CD8-positive, alpha-beta memory T cell (primary cell): Measurements from ENCODE around the gene TEPSIN. TPM values are rescaled to one million over a fixed set of nuclear protein-coding genes. Genes with fewer than 3 reads are reported as not detected.

ENCODE experiments used
- CTCF ChIA-PET: fragments of 350-600 bp; sonication (Branson Sonifier 250); formaldehyde crosslinking; loops from one replicate; lab custom pipeline; 2021; ENCODE audit warnings: antibody characterized with exemption; lab: Charles Lee
- POLR2A ChIA-PET: fragments of 350-600 bp; sonication (Branson Sonifier 250); formaldehyde crosslinking; loops from one replicate; lab custom pipeline; 2021; ENCODE audit warnings: antibody characterized with exemption; lab: Charles Lee
- DNase-seq, 5 donors: peaks; one replicate each; pipeline versions ENCODE4 v3.0.0 to v3.0.0-alpha.2; 2020 to 2022; ENCODE audit warnings: mixed read lengths in 1 of 5
- H3K27ac ChIP-seq: one replicate; pipeline ENCODE4 v1.7.0; 2013; ENCODE audit warnings: low read depth, mild to moderate bottlenecking, low read length, moderate library complexity
- H3K27me3 ChIP-seq: 2 replicates; pipeline ENCODE4 v1.7.0; 2013; ENCODE audit warnings: low read length, mild to moderate bottlenecking; ENCODE audit not compliant: insufficient read depth, poor library complexity, severe bottlenecking
- H3K36me3 ChIP-seq: 2 replicates; pipeline ENCODE4 v1.7.0; 2013; ENCODE audit warnings: mild to moderate bottlenecking, low read length, moderate library complexity; ENCODE audit not compliant: insufficient read depth
- H3K4me1 ChIP-seq: 2 replicates; pipeline ENCODE4 v1.7.0; 2013; ENCODE audit warnings: mild to moderate bottlenecking, low read length, moderate library complexity; ENCODE audit not compliant: insufficient read depth
- H3K4me3 ChIP-seq: 2 replicates; pipeline ENCODE4 v1.7.0; 2013; ENCODE audit warnings: mild to moderate bottlenecking, low read length
- H3K9me3 ChIP-seq: 2 replicates; pipeline ENCODE4 v1.7.0; 2013; ENCODE audit warnings: mild to moderate bottlenecking, low read length
- H3K27ac Mint-ChIP-seq, 8 donors: one replicate each; pipeline ENCODE4 v1.8.0; 2020 to 2021; ENCODE audit warnings: mixed read lengths in 8 of 8, mild to moderate bottlenecking in 6 of 8, inconsistent platforms in 3 of 8, moderate library complexity in 3 of 8
- H3K27me3 Mint-ChIP-seq, 2 donors: one replicate each; pipeline ENCODE4 v1.8.0; 2020 to 2021; ENCODE audit warnings: mixed read lengths in 2 of 2, mild to moderate bottlenecking in 1 of 2, moderate library complexity in 1 of 2
- H3K36me3 Mint-ChIP-seq, 3 donors: one replicate each; pipeline ENCODE4 v1.8.0; 2020 to 2021; ENCODE audit warnings: mixed read lengths in 3 of 3, inconsistent platforms in 1 of 3, mild to moderate bottlenecking in 1 of 3
- H3K4me1 Mint-ChIP-seq, 3 donors: one replicate each; pipeline ENCODE4 v1.8.0; 2020 to 2021; ENCODE audit warnings: mixed read lengths in 3 of 3, inconsistent platforms in 1 of 3, mild to moderate bottlenecking in 1 of 3
- H3K4me3 Mint-ChIP-seq, 7 donors: one replicate each; pipeline ENCODE4 v1.8.0; 2020 to 2021; ENCODE audit warnings: mixed read lengths in 7 of 7, mild to moderate bottlenecking in 6 of 7, moderate library complexity in 4 of 7, inconsistent platforms in 2 of 7
- H3K9me3 Mint-ChIP-seq, 5 donors: one replicate each; pipeline ENCODE4 v1.8.0; 2020 to 2022; ENCODE audit warnings: mixed read lengths in 5 of 5, mild to moderate bottlenecking in 3 of 5, moderate library complexity in 2 of 5, inconsistent platforms in 1 of 5
- polyA plus RNA-seq: library from polyadenylated mRNA; unstranded; fragments of 300-500 nt; fragmentation: Illumina TruSeq; gene quantifications from one replicate; pipeline ENCODE4 v1.2.3, GENCODE V29; 2021
- total RNA-seq, 2 experiments: library from RNA; stranded (reverse); gene quantifications; one replicate each; pipeline ENCODE4 v1.2.3, GENCODE V29; 2021

TEPSIN gene
- total and polyA plus RNA-seq, 3 experiments from 2014 or later = 6.2 to 44.2 (median 41.2) TPM

DNA sequence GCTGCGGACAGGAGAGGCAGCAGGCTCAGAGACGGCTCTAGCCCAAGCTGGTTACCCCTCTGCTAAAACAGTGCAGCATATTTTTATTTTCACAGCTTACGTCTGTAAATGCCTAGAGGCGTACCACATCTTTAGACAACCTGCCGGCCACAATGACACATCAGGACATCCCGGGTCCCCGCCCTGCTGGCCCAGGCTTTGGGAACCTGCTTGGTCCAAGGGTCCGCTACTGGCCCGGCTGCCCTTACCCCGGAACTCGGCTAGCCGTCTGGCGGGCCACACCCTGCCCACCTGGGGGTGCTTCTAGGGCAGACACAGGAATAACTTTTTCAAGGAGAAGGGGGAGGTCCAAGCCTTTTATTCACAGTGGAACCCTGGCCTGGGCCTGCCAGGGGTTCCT lies 20.4 kb downstream of the TEPSIN start:
- H3K27ac ChIP-seq = no peak overlapping the region
- H3K4me1 ChIP-seq = peaks cover 14% of the 10 kb centered on the region
- H3K36me3 Mint-ChIP-seq = peaks cover 0 to 10% (median 0%) of the 10 kb centered on the region in 3 donors
- H3K27me3 Mint-ChIP-seq = no peaks in the 10 kb centered on the region
- H3K9me3 Mint-ChIP-seq = no peaks in the 10 kb centered on the region
- ChIA-PET CTCF (no interaction called here), POLR2A (no interaction called here)
- H3K4me3 ChIP-seq = no peak overlapping the region
- H3K36me3 ChIP-seq = no peaks in the 10 kb centered on the region
- H3K27ac Mint-ChIP-seq = no peak overlapping the region
- no peaks in the 10 kb centered on the region for H3K27me3 ChIP-seq
- H3K4me1 Mint-ChIP-seq = peaks cover 6 to 16% (median 7%) of the 10 kb centered on the region in 3 donors
- no peak overlapping the region for H3K4me3 Mint-ChIP-seq
- DNase-seq = no peak
- H3K9me3 ChIP-seq = no peaks in the 10 kb centered on the region

DNA sequence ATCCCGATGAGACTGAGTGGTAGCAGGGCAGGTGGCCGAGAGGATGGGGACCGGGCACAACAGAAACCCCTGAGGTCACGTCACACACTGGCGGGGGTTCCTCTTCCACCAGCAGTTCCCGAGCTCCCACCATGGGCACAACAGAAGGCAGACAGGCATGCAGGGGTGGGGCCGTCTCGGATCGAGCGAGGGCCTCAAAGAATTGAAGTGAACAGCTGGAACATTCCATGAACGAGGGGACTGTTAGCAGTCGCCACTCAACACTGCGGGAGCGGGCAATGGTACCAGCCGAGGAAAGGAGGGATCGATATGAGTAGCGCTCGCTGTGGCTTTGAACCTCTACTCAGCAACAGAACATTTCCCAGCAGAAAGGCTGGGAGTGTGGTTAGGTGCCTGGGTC lies 21.4 kb downstream of the TEPSIN start:
- peaks cover 11% of the 10 kb centered on the region for H3K4me1 ChIP-seq
- Mint-ChIP-seq H3K9me3 (no peaks in the 10 kb centered on the region), H3K27ac (no peak overlapping the region), H3K4me3 (no peak overlapping the region), H3K36me3 (peaks cover 0 to 10% (median 0%) of the 10 kb centered on the region in 3 donors), H3K4me1 (peaks cover 3 to 11% (median 5%) of the 10 kb centered on the region in 3 donors), H3K27me3 (no peaks in the 10 kb centered on the region)
- no peaks in the 10 kb centered on the region for H3K27me3 ChIP-seq
- ChIA-PET POLR2A (no interaction called here), CTCF (no interaction called here)
- no peaks in the 10 kb centered on the region for H3K36me3 ChIP-seq
- no peaks in the 10 kb centered on the region for H3K9me3 ChIP-seq
- no peak overlapping the region for H3K4me3 ChIP-seq
- no peak for DNase-seq
- no peak overlapping the region for H3K27ac ChIP-seq

DNA sequence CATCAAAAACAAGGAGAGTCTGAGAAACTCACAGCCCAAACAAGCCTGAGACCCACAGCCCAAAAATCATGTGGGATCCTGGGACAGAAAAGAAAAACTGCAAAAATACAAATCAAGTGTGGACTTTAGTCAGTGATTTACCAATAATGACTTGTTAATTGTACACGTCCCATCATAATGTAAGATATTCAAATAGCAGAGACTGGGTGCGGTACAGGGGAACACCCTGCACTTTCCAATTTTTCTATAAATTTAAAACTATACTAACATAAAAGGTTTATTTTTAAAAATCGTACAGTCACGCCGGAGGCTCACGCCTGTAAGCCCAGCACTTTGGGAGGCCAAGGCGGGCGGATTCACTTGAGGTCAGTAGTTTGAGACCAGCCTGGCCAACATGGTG lies 24.9 kb downstream of the TEPSIN start:
- ChIA-PET CTCF (no interaction called here), POLR2A (no interaction called here)
- DNase-seq = no peak
- H3K27me3 ChIP-seq = no peaks in the 10 kb centered on the region
- H3K27ac ChIP-seq = no peak overlapping the region
- peaks cover 0 to 8% (median 0%) of the 10 kb centered on the region in 3 donors for H3K36me3 Mint-ChIP-seq
- no peak overlapping the region for H3K4me3 Mint-ChIP-seq
- H3K9me3 Mint-ChIP-seq = no peaks in the 10 kb centered on the region
- H3K4me3 ChIP-seq = no peak overlapping the region
- no peaks in the 10 kb centered on the region for H3K4me1 ChIP-seq
- no peaks in the 10 kb centered on the region for H3K36me3 ChIP-seq
- H3K4me1 Mint-ChIP-seq = no peaks in the 10 kb centered on the region
- no peaks in the 10 kb centered on the region for H3K9me3 ChIP-seq
- H3K27me3 Mint-ChIP-seq = no peaks in the 10 kb centered on the region
- no peak overlapping the region for H3K27ac Mint-ChIP-seq

DNA sequence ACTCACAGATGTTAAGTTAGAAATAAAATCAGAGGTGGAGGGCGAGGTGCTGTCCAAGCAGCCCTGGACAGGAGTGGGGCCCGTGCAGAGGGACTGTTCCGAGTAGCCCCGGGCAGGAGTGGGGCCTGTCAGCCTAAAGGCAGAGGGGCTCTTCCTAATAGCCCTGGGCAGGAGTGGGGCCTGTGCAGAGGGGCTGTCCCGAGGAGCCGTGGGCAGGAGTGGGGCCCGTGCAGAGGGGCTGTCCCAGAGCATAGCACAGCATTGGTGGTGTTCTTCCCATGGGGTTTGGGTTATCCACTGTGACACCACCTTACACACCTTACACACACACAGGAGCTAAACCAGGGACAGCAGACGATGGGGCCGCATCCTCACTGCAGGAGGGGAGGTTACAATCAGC lies 26.5 kb downstream of the TEPSIN start:
- no peaks in the 10 kb centered on the region for H3K9me3 Mint-ChIP-seq
- CTCF ChIA-PET = no interaction called here
- H3K27me3 Mint-ChIP-seq = no peaks in the 10 kb centered on the region
- H3K4me1 Mint-ChIP-seq = no peaks in the 10 kb centered on the region
- no peak overlapping the region for H3K4me3 Mint-ChIP-seq
- Histone ChIP-seq H3K36me3 (no peaks in the 10 kb centered on the region), H3K9me3 (no peaks in the 10 kb centered on the region), H3K27ac (no peak overlapping the region), H3K4me1 (no peaks in the 10 kb centered on the region), H3K4me3 (no peak overlapping the region), H3K27me3 (no peaks in the 10 kb centered on the region)
- peaks cover 0 to 8% (median 0%) of the 10 kb centered on the region in 3 donors for H3K36me3 Mint-ChIP-seq
- no peak overlapping the region for H3K27ac Mint-ChIP-seq
- DNase-seq = no peak
- POLR2A ChIA-PET = no interaction called here

DNA sequence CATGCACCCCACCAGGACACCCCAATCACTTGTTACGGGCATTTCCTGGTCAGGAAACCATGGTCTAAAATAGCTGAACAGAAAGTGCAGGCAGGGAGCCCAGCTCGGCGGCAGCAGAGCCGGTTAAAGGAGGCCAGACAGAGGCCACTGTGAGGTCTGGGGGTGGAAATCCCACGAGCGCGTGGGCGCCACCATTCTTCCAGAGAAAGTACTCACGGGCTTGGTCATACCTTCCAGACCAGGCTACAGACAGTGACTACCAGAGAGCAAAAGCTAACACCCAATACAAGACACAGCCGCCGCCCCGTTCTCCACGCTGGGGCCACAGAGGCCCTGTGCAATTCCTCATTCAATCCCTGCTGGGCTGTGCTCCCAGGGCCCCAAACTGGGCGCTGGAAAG lies 28.0 kb downstream of the TEPSIN start:
- POLR2A ChIA-PET = interaction anchor here (0.6 kb wide), 1 partner anchor 16 kb away, joined by 5 read pairs; no protein-coding TSS in a partner anchor
- peaks cover 0 to 4% (median 0%) of the 10 kb centered on the region in 3 donors for H3K36me3 Mint-ChIP-seq
- H3K27me3 ChIP-seq = no peaks in the 10 kb centered on the region
- no peaks in the 10 kb centered on the region for H3K27me3 Mint-ChIP-seq
- no peaks in the 10 kb centered on the region for H3K4me1 Mint-ChIP-seq
- H3K36me3 ChIP-seq = no peaks in the 10 kb centered on the region
- DNase-seq = no peak
- no peak overlapping the region for H3K4me3 ChIP-seq
- no peaks in the 10 kb centered on the region for H3K4me1 ChIP-seq
- H3K4me3 Mint-ChIP-seq = no peak overlapping the region
- H3K9me3 Mint-ChIP-seq = no peaks in the 10 kb centered on the region
- CTCF ChIA-PET = no interaction called here
- no peaks in the 10 kb centered on the region for H3K9me3 ChIP-seq
- no peak overlapping the region for H3K27ac ChIP-seq
- peak overlapping the region in 1 of 8 donors; percentile 79 for H3K27ac Mint-ChIP-seq

DNA sequence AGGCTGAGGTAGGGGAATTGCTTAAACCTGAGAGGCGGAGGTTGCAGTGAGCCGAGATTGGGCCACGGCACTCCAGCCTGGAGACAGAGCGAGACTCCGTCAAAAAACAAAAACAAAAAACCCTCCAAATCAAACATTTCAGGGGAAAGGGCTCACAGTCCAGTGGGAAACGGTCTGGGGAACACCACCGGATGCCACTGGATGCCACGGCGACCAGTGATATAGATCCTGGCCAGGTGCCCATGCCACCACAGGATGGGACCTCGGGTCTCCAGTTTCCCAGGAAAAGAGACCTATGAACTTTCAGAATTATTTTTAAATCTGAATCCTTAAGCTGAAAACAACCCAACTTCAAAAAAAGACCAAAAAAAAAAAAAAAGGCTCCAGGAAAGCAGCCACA lies 28.4 kb downstream of the TEPSIN start:
- ChIA-PET POLR2A (interaction anchor here (0.6 kb wide), 1 partner anchor 16 kb away, joined by 5 read pairs; no protein-coding TSS in a partner anchor), CTCF (no interaction called here)
- Histone ChIP-seq H3K4me1 (no peaks in the 10 kb centered on the region), H3K27ac (no peak overlapping the region), H3K36me3 (no peaks in the 10 kb centered on the region), H3K4me3 (no peak overlapping the region), H3K9me3 (no peaks in the 10 kb centered on the region), H3K27me3 (no peaks in the 10 kb centered on the region)
- no peaks in the 10 kb centered on the region for H3K9me3 Mint-ChIP-seq
- H3K4me1 Mint-ChIP-seq = no peaks in the 10 kb centered on the region
- H3K36me3 Mint-ChIP-seq = peaks cover 0 to 4% (median 0%) of the 10 kb centered on the region in 3 donors
- no peaks in the 10 kb centered on the region for H3K27me3 Mint-ChIP-seq
- DNase-seq = no peak
- H3K27ac Mint-ChIP-seq = peak overlapping the region in 1 of 8 donors; percentile 24
- no peak overlapping the region for H3K4me3 Mint-ChIP-seq

DNA sequence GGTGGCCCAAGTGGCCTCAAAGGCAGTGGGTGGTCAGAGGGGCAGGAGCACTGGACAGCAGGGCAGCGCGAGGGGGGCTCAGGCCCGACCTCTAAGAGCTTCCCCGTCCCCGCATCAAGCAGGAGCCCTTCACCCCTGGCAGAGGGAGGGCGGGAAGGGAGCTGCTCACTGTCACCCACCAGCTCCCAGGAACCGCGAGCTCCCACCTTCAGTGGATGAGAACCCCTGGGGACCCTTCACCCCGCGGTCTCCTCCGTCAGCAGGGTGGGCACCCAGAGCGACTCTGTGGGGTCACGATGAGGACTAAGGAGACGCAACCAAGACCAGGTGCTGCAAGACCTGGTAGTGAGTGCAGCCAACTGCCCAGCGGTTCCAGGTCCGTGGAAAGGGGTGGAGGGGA lies 29.7 kb downstream of the TEPSIN start:
- Histone ChIP-seq H3K36me3 (no peaks in the 10 kb centered on the region), H3K27ac (no peak overlapping the region), H3K27me3 (no peaks in the 10 kb centered on the region), H3K4me1 (no peaks in the 10 kb centered on the region), H3K4me3 (no peak overlapping the region), H3K9me3 (no peaks in the 10 kb centered on the region)
- H3K4me3 Mint-ChIP-seq = no peak overlapping the region
- DNase-seq = no peak
- POLR2A ChIA-PET = no interaction called here
- no peaks in the 10 kb centered on the region for H3K27me3 Mint-ChIP-seq
- peaks cover 0 to 7% (median 0%) of the 10 kb centered on the region in 3 donors for H3K36me3 Mint-ChIP-seq
- no peaks in the 10 kb centered on the region for H3K4me1 Mint-ChIP-seq
- CTCF ChIA-PET = no interaction called here
- no peaks in the 10 kb centered on the region for H3K9me3 Mint-ChIP-seq
- no peak overlapping the region for H3K27ac Mint-ChIP-seq

DNA sequence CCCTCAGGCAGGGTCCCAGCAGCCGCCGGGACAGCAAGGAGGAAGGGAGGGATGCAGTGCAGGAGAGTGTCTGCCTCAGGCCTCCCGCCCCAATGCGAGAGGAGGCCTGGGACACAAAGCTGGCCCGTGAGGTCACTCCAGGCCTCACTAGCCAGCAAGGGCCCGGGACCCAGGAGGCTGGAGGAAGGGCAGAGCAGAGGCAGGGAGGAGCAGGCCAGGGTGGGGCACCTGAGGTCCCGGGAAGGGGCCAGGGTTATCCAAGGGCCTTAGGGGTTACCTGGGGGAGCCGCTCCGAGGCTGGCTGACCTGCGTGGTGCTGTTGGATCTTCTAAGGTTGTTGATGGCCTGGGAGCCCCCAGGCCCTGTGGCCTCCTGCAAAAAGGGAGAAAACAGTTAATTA lies 30.2 kb downstream of the TEPSIN start:
- no peak overlapping the region for H3K4me3 Mint-ChIP-seq
- no peak overlapping the region for H3K4me3 ChIP-seq
- no peaks in the 10 kb centered on the region for H3K4me1 ChIP-seq
- ChIA-PET CTCF (no interaction called here), POLR2A (no interaction called here)
- H3K27me3 Mint-ChIP-seq = no peaks in the 10 kb centered on the region
- peaks cover 0 to 7% (median 0%) of the 10 kb centered on the region in 3 donors for H3K36me3 Mint-ChIP-seq
- no peak overlapping the region for H3K27ac ChIP-seq
- H3K27me3 ChIP-seq = no peaks in the 10 kb centered on the region
- no peak overlapping the region for H3K27ac Mint-ChIP-seq
- no peaks in the 10 kb centered on the region for H3K9me3 Mint-ChIP-seq
- no peaks in the 10 kb centered on the region for H3K36me3 ChIP-seq
- H3K4me1 Mint-ChIP-seq = no peaks in the 10 kb centered on the region
- no peak for DNase-seq
- no peaks in the 10 kb centered on the region for H3K9me3 ChIP-seq
